SK-N-MC (cell line): Measurements from ENCODE around the gene FBXW11.

Experiments used
- EZH2 ChIP-seq: fragments of 200-600 bp; sonication (generic); IDR thresholded peaks from one replicate; pipeline ENCODE4 v1.6.1; 2017; ENCODE audit warnings: antibody characterized with exemption
- POLR2AphosphoS5 ChIP-seq: IDR thresholded peaks from 2 replicates; pipeline ENCODE4 v1.6.1; 2012; ENCODE audit warnings: mild to moderate bottlenecking, low read depth, low read length, borderline replicate concordance

- TF ChIP-seq EZH2 (no peak), POLR2AphosphoS5 (no peak)
Measured at GRCh38 chr5:171891150-171891549, 115.3 kb downstream of the FBXW11 start.
